Calu3 (cell line): ENCODE measurements around the gene LRMDA. TPM values are rescaled to one million over a fixed set of nuclear protein-coding genes. Genes with fewer than 3 reads are reported as not detected.

Experiments
- BruUV-seq: library from RNA; stranded (reverse); fragments of 400-500 nt; replicated peaks from 2 replicates; lab custom pipeline; 2021; lab: Mats Ljungman, UMichigan
- CTCF ChIA-PET: fragments of 300-600 bp; sonication (Branson Sonifier 250); formaldehyde crosslinking; loops from one replicate; lab custom pipeline; 2022; ENCODE audit warnings: antibody characterized with exemption; lab: Charles Lee
- DNase-seq: peaks from one replicate; pipeline ENCODE4 v3.0.0; 2022
- H3K27ac Mint-ChIP-seq: one replicate; pipeline ENCODE4 v1.8.0; 2022; ENCODE audit warnings: mixed read lengths; ENCODE audit not compliant: unreplicated experiment
- H3K27me3 Mint-ChIP-seq: one replicate; pipeline ENCODE4 v1.8.0; 2022; ENCODE audit warnings: mixed read lengths; ENCODE audit not compliant: unreplicated experiment
- H3K36me3 Mint-ChIP-seq: one replicate; pipeline ENCODE4 v1.8.0; 2022; ENCODE audit warnings: mild to moderate bottlenecking, moderate library complexity, mixed read lengths; ENCODE audit not compliant: insufficient read depth, unreplicated experiment
- H3K4me1 Mint-ChIP-seq: one replicate; pipeline ENCODE4 v1.8.0; 2022; ENCODE audit warnings: mild to moderate bottlenecking, low read depth, mixed read lengths; ENCODE audit not compliant: unreplicated experiment
- H3K4me3 Mint-ChIP-seq: one replicate; pipeline ENCODE4 v1.8.0; 2022; ENCODE audit warnings: mild to moderate bottlenecking, low read depth, moderate library complexity, mixed read lengths; ENCODE audit not compliant: unreplicated experiment
- H3K9me3 Mint-ChIP-seq: one replicate; pipeline ENCODE4 v1.8.0; 2022; ENCODE audit warnings: low read depth, mixed read lengths; ENCODE audit not compliant: unreplicated experiment
- intact Hi-C: fragments of 100-400 bp; cut with micrococcal nuclease; formaldehyde crosslinking; loops from one replicate; pipeline ENCODE4 v1.10.0; 2022; ENCODE audit not compliant: unreplicated experiment
- total RNA-seq: library from RNA; stranded (reverse); gene quantifications from 2 replicates; pipeline ENCODE4 v1.2.3, GENCODE V29; 2022
- TF ChIP-seq, protein P1 (sequence below): fragments of 200-600 bp; IDR thresholded peaks from one replicate; pipeline ENCODE4 v1.8.0; 2022; ENCODE audit warnings: antibody characterized with exemption; ENCODE audit not compliant: unreplicated experiment

Gene LRMDA
- total RNA-seq, 1 experiment from 2014 or later: 7.6 TPM

DNA sequence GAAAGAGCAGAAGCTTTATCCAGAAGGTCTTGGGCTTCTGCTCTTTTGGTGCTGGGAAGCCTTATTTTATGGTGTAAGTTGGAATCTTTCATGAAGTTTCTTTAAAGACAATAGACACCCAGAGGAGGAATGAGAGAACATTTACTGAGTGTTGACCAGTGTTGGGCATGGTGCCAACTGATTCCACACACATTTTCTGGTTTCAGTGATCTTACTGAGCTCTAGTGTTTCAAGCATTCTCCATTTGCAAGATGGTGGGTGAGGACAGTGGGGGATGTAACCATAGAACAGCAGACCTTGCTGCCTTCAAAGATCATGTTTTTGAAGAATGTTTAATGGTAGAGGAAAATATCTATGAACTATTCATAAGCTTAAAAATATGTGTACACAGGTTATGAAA lies 114.6 kb downstream of the LRMDA start:
- H3K4me1 Mint-ChIP-seq: no peaks in the 10 kb centered on the region

DNA sequence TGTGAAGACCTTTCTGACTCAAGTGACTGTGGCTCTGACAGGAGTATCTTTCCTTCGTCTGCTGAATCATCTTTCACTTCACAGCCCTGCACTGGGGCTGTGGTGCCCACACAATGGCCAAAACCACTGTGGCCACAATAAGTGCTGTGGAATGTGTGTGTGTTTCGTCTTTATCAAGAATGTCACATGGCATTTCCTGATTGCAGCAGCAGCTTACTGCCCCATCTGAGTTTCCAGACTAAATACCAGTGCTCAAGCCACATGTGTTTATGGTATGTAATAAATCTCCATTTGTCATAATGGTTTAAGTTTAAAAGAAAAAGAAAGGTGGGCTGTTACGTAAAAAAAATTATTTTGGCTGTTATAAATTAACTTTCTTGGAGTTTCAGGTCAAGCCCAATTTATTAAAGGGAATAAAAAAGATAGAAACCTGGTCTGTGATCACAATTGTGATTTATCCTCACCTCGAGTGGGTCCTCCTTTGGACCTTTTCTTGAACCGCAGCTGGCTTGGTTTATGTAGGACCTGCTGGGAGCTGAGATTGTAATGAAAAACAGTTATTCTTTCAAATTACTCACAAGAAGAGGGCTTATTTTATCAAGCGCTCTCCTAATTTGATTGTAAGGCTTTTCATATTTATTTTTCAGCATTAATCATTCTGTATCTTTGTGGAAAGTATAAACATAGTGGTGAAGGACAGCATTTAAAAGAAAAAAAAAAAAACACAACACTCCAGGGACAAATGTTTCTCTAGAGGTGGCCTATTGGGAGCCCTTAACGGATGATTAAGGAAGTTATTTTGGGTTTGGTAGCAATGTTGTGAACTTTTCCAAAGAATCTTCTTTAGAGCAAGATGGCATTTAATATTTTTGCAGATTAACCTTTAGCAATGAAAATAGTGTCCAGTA lies 116.2 kb downstream of the LRMDA start:
- TF ChIP-seq, protein P1, sequence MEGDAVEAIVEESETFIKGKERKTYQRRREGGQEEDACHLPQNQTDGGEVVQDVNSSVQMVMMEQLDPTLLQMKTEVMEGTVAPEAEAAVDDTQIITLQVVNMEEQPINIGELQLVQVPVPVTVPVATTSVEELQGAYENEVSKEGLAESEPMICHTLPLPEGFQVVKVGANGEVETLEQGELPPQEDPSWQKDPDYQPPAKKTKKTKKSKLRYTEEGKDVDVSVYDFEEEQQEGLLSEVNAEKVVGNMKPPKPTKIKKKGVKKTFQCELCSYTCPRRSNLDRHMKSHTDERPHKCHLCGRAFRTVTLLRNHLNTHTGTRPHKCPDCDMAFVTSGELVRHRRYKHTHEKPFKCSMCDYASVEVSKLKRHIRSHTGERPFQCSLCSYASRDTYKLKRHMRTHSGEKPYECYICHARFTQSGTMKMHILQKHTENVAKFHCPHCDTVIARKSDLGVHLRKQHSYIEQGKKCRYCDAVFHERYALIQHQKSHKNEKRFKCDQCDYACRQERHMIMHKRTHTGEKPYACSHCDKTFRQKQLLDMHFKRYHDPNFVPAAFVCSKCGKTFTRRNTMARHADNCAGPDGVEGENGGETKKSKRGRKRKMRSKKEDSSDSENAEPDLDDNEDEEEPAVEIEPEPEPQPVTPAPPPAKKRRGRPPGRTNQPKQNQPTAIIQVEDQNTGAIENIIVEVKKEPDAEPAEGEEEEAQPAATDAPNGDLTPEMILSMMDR: no peak
- intact Hi-C loops: no loop called here
- H3K27me3 Mint-ChIP-seq: no peaks in the 10 kb centered on the region
- H3K36me3 Mint-ChIP-seq: no peaks in the 10 kb centered on the region
- H3K27ac Mint-ChIP-seq: no peak overlapping the region
- CTCF ChIA-PET: interaction anchor here (0.8 kb wide), 1 partner anchor 10 kb away, joined by 4 read pairs; no protein-coding TSS in a partner anchor
- DNase-seq: no peak
- H3K4me1 Mint-ChIP-seq: no peaks in the 10 kb centered on the region
- BruUV-seq: no TSS peak
- H3K9me3 Mint-ChIP-seq: no peaks in the 10 kb centered on the region
- H3K4me3 Mint-ChIP-seq: no peak overlapping the region

More for the DNA sequence above, 114.6 kb downstream of the LRMDA start:
- DNase-seq: no peak
- intact Hi-C loops: no loop called here
- Mint-ChIP-seq H3K27ac (no peak overlapping the region), H3K9me3 (no peaks in the 10 kb centered on the region), H3K27me3 (peaks cover 7% of the 10 kb centered on the region), H3K4me3 (no peak overlapping the region), H3K36me3 (no peaks in the 10 kb centered on the region)
- BruUV-seq: no TSS peak
- CTCF ChIA-PET: no interaction called here
- TF ChIP-seq, protein P1: no peak

DNA sequence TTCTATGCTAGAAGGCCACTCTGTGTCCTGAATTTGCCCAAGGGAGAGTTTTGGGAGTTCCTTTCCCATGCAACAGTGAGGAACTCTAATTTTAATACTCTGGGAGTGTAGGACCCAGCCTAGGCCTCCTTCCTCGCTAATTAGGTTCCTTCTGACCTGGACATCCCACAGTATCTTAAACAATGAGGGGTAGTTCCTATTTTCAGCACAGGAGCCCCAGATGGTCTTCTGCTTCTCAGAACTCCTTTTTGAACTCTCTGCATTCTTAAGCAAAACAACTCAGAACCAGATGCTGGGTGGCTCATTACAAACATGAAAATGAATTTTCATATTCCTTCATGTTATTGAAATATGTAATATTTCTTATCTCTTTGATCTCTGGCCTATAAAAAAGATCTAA lies 116.9 kb downstream of the LRMDA start:
- Mint-ChIP-seq H3K27ac (no peak overlapping the region), H3K27me3 (no peaks in the 10 kb centered on the region), H3K36me3 (no peaks in the 10 kb centered on the region), H3K9me3 (no peaks in the 10 kb centered on the region), H3K4me3 (no peak overlapping the region), H3K4me1 (no peaks in the 10 kb centered on the region)
- no TSS peak for BruUV-seq
- CTCF ChIA-PET: interaction anchor here (0.6 to 0.8 kb wide), 2 partner anchors 10 to 308 kb away, joined by 4 read pairs; no protein-coding TSS in a partner anchor
- intact Hi-C loops: no loop called here
- DNase-seq: no peak
- TF ChIP-seq, protein P1: no peak

DNA sequence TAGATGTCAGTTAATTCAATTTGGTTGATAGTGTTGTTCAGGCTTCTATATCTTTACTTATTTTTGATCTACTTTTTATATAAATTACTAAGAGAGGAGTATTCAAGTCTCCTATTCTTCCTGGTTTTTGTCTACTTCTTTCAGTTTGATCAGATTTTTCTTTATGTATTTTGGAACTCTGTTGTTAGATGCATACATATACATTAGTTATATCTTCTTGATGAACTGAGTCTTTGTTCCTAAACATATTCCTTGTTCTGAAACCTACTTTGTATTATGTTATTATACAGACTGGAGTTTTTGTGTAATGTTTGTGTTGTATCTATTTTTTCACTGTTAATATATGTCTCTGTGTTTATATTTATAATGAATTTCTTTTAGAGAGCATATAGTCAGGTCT lies 118.8 kb downstream of the LRMDA start:
- no peaks in the 10 kb centered on the region for H3K36me3 Mint-ChIP-seq
- no peaks in the 10 kb centered on the region for H3K4me1 Mint-ChIP-seq
- no peak overlapping the region for H3K4me3 Mint-ChIP-seq
- intact Hi-C loops: no loop called here
- CTCF ChIA-PET: no interaction called here
- no peaks in the 10 kb centered on the region for H3K27me3 Mint-ChIP-seq
- H3K27ac Mint-ChIP-seq: no peak overlapping the region
- BruUV-seq: no TSS peak
- H3K9me3 Mint-ChIP-seq: no peaks in the 10 kb centered on the region
- TF ChIP-seq, protein P1: no peak
- no peak for DNase-seq
